Stomach smooth muscle (tissue), 2 donors: ENCODE results near the gene IL6ST.

ENCODE experiments used
- H3K27ac ChIP-seq: one replicate; pipeline ENCODE4 v1.7.0; 2013; ENCODE audit warnings: mild to moderate bottlenecking, low read length, inconsistent platforms
- H3K27me3 ChIP-seq, 2 donors: one replicate each; pipeline ENCODE4 v1.7.0; 2013; ENCODE audit warnings: low read length in 2 of 2; ENCODE audit not compliant: insufficient read depth in 2 of 2, control insufficient read depth in 1 of 2
- H3K36me3 ChIP-seq, 2 donors: one replicate each; pipeline ENCODE4 v1.7.0; 2013; ENCODE audit warnings: low read length in 2 of 2; ENCODE audit not compliant: control insufficient read depth in 2 of 2, insufficient read depth in 2 of 2
- H3K4me1 ChIP-seq: one replicate; pipeline ENCODE4 v1.7.0; 2013; ENCODE audit warnings: low read length; ENCODE audit not compliant: control insufficient read depth, insufficient read depth
- H3K4me3 ChIP-seq, 2 donors: one replicate each; pipeline ENCODE4 v1.7.0; 2013; ENCODE audit warnings: low read length in 2 of 2
- H3K9ac ChIP-seq, 2 donors: one replicate each; pipeline ENCODE4 v1.7.0; 2013; ENCODE audit warnings: low read length in 2 of 2, mild to moderate bottlenecking in 1 of 2
- H3K9me3 ChIP-seq, 2 donors: one replicate each; pipeline ENCODE4 v1.7.0; 2013; ENCODE audit warnings: low read length in 2 of 2; ENCODE audit not compliant: control insufficient read depth in 2 of 2
- donor health status: healthy.
- donor health status: Pancreatic carcinoma.

Gene IL6ST

GRCh38 chr5:55905251-55905650, 89.5 kb downstream of the IL6ST start:
- H3K9me3 ChIP-seq, result no peaks in the 10 kb centered on the region
- H3K36me3 ChIP-seq, result no peaks in the 10 kb centered on the region
- H3K4me3 ChIP-seq, result no peak overlapping the region
- H3K27me3 ChIP-seq, result no peaks in the 10 kb centered on the region
- no peak overlapping the region for H3K27ac ChIP-seq
- H3K9ac ChIP-seq, result no peak overlapping the region
- H3K4me1 ChIP-seq, result no peaks in the 10 kb centered on the region

GRCh38 chr5:55904152-55904551, 90.6 kb downstream of the IL6ST start:
- Histone ChIP-seq H3K4me1 (no peaks in the 10 kb centered on the region), H3K27ac (no peak overlapping the region), H3K9ac (no peak overlapping the region), H3K4me3 (no peak overlapping the region), H3K36me3 (no peaks in the 10 kb centered on the region), H3K9me3 (no peaks in the 10 kb centered on the region), H3K27me3 (no peaks in the 10 kb centered on the region)

GRCh38 chr5:55903121-55903701, 91.6 kb downstream of the IL6ST start:
- Histone ChIP-seq H3K4me1 (no peaks in the 10 kb centered on the region), H3K27ac (no peak overlapping the region), H3K4me3 (no peak overlapping the region), H3K9me3 (no peaks in the 10 kb centered on the region), H3K27me3 (no peaks in the 10 kb centered on the region), H3K36me3 (no peaks in the 10 kb centered on the region), H3K9ac (no peak overlapping the region)

- Histone ChIP-seq H3K27ac (no peak overlapping the region), H3K4me1 (no peaks in the 10 kb centered on the region), H3K36me3 (no peaks in the 10 kb centered on the region), H3K9ac (no peak overlapping the region), H3K9me3 (no peaks in the 10 kb centered on the region), H3K27me3 (no peaks in the 10 kb centered on the region), H3K4me3 (no peak overlapping the region)
These were observed 92.1 kb downstream of the IL6ST start for GRCh38 chr5:55902696-55903095.

GRCh38 chr5:55900776-55901175, 94.0 kb downstream of the IL6ST start:
- no peaks in the 10 kb centered on the region for H3K9me3 ChIP-seq
- H3K36me3 ChIP-seq, result no peaks in the 10 kb centered on the region
- H3K4me1 ChIP-seq, result no peaks in the 10 kb centered on the region
- no peaks in the 10 kb centered on the region for H3K27me3 ChIP-seq
- H3K9ac ChIP-seq, result no peak overlapping the region
- H3K27ac ChIP-seq, result no peak overlapping the region
- H3K4me3 ChIP-seq, result no peak overlapping the region

- H3K27ac ChIP-seq, result no peak overlapping the region
- H3K9me3 ChIP-seq, result no peaks in the 10 kb centered on the region
These were observed 94.7 kb downstream of the IL6ST start for GRCh38 chr5:55900068-55900467.

GRCh38 chr5:55899344-55899743, 95.4 kb downstream of the IL6ST start:
- Histone ChIP-seq H3K27ac (no peak overlapping the region), H3K4me1 (no peaks in the 10 kb centered on the region), H3K27me3 (no peaks in the 10 kb centered on the region), H3K9me3 (no peaks in the 10 kb centered on the region), H3K36me3 (no peaks in the 10 kb centered on the region), H3K9ac (no peak overlapping the region), H3K4me3 (no peak overlapping the region)

More at GRCh38 chr5:55900068-55900467, 94.7 kb downstream of the IL6ST start:
- no peak overlapping the region for H3K9ac ChIP-seq
- H3K4me3 ChIP-seq, result no peak overlapping the region
- no peaks in the 10 kb centered on the region for H3K27me3 ChIP-seq
- no peaks in the 10 kb centered on the region for H3K36me3 ChIP-seq
- H3K4me1 ChIP-seq, result no peaks in the 10 kb centered on the region

- no peaks in the 10 kb centered on the region for H3K4me1 ChIP-seq
- peak overlapping the region in 1 of 2 donors; percentile 66 for H3K4me3 ChIP-seq
- H3K9ac ChIP-seq, result no peak overlapping the region
- H3K36me3 ChIP-seq, result no peaks in the 10 kb centered on the region
- H3K27ac ChIP-seq, result no peak overlapping the region
- no peaks in the 10 kb centered on the region for H3K9me3 ChIP-seq
- no peaks in the 10 kb centered on the region for H3K27me3 ChIP-seq
These were observed 96.9 kb downstream of the IL6ST start for GRCh38 chr5:55897905-55898304.

GRCh38 chr5:55897206-55897894, 97.4 kb downstream of the IL6ST start:
- no peak overlapping the region for H3K9ac ChIP-seq
- no peaks in the 10 kb centered on the region for H3K27me3 ChIP-seq
- H3K4me3 ChIP-seq, result peak overlapping the region in 1 of 2 donors; percentile 66
- H3K27ac ChIP-seq, result no peak overlapping the region
- no peaks in the 10 kb centered on the region for H3K4me1 ChIP-seq
- H3K9me3 ChIP-seq, result no peaks in the 10 kb centered on the region
- no peaks in the 10 kb centered on the region for H3K36me3 ChIP-seq

- no peaks in the 10 kb centered on the region for H3K9me3 ChIP-seq
- H3K27me3 ChIP-seq, result no peaks in the 10 kb centered on the region
- H3K4me3 ChIP-seq, result no peak overlapping the region
- H3K36me3 ChIP-seq, result no peaks in the 10 kb centered on the region
- no peak overlapping the region for H3K27ac ChIP-seq
- no peak overlapping the region for H3K9ac ChIP-seq
- H3K4me1 ChIP-seq, result no peaks in the 10 kb centered on the region
These were observed 98.1 kb downstream of the IL6ST start for GRCh38 chr5:55896663-55897062.

- Histone ChIP-seq H3K4me3 (no peak overlapping the region), H3K27ac (no peak overlapping the region), H3K27me3 (no peaks in the 10 kb centered on the region), H3K9ac (no peak overlapping the region), H3K4me1 (no peaks in the 10 kb centered on the region), H3K9me3 (no peaks in the 10 kb centered on the region), H3K36me3 (no peaks in the 10 kb centered on the region)
These were observed 98.5 kb downstream of the IL6ST start for GRCh38 chr5:55896238-55896637.
